Hematopoietic multipotent progenitor cell treated with erythropoietin and hydrocortisone succinate and interleukin-3 and kit ligand, for 4 days (in vitro differentiated cells): ENCODE results near the gene IDH2.

Experiments used
- DNase-seq: peaks from one replicate; pipeline ENCODE4 v3.0.0-alpha.2; 2015

IDH2 gene

DNA sequence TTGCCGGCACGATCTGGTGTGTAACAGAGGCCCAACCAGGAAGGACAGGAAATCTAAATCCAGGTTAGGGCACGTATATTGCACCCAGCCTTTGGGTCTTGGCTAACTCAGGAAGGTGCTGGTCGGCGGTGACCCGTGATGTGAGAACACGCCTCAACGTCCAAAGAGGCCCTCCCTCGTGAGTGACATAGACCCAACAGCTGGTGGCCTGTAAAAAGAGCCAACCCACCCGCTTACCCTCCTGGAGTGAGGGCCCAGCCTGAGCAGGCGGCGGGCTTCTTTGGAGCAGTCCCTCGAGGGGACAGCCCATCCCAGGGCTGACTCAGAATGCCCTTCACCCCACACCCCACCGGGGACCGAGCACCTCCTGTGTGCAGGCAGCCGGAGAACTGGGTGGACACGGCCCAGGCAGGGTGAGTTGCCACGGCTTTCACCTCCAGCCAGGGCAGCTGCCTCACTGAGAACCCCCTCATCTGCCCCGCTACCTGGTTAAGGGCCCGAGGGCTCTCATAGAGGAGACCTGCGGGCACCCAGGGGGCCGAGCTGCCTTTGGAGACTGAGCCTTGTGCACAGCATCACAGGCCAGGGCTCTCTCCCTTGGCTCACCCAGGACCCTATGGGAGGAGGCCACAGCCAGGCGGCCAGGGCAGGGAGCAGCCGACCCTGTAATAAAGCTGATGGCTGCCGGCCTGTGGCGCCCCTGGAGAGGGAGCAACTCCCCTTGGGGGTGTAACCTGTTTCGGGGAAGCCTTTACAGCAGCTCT, 59.3 kb downstream of the IDH2 start:
- no peak for DNase-seq

GRCh38 chr15:90042356-90042755, 59.9 kb downstream of the IDH2 start:
- no peak for DNase-seq

DNA sequence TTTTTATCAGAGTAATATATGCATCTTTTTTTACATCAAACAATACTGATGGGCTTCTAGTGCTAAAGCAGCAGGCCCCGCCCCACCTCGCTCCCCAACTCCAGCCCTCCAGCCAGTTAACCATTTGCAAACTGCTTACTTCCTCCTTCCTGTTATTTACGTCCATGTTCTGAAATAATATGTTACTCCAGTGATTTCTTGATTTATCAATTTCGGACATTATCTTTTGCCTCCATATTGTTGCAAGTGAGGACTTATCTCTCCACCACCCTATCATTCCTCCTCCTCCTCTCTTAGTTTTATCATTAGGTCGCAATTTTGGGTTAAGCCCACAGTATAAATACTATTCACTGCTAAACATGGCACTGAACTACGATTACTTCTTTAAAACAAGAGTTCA, 61.6 kb downstream of the IDH2 start:
- DNase-seq: peak; percentile 85

- DNase-seq: no peak
Measured at GRCh38 chr15:90039996-90040395, 62.3 kb downstream of the IDH2 start.

DNA sequence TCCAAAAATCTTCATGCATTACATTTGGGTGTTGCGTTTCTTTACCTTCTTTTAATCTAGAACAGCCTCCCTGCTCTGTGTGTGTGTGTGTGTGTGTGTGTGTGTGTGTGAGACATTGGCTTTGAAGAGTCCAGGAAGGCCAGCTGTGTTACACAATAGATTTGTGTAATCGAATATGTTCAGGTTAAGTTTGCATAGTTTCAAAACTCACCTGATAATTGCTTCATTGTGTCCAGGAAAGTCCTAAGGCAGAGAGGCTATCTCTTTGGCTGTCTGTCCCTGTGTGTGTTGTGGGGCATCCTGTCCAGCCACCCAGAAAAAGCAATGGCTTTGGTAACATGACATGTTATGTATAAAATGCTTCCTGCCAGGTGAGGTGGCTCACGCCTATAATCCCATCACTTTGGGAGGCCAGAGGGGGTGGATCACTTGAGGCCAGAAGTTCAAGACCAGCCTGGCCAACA, 63.6 kb downstream of the IDH2 start:
- DNase-seq: no peak

DNA sequence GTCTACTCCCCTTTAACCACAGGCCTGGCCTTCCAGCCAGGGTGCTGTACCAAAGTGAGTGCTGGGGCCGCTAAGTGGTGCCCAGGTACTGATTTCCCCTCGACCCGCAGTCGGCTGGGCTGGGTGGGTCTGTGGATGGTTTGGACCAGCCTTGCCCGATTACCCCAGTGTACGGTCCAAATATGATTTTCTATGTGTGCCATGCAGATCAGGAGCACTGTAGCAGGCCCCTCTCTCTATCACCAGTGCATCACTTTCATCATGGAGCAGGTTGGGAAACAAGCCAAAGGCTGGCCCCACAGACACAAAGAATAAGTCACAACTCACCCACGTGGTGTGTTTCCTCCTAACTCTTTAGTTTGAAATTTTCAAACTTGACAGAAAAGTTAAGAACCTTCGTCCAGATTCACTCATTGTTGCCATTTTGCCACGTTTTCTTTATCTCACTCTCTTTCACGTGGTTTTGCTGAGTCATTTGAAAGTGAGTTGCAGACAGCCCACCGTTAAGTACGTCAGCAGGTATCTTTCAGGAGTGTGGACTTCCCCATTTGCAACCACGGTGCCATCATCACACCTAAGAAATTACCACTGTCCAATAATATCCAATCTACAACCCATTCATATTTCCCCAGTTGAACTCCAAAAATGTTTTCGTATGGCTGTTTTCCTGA, 64.2 kb downstream of the IDH2 start:
- peak; percentile 62 for DNase-seq

DNA sequence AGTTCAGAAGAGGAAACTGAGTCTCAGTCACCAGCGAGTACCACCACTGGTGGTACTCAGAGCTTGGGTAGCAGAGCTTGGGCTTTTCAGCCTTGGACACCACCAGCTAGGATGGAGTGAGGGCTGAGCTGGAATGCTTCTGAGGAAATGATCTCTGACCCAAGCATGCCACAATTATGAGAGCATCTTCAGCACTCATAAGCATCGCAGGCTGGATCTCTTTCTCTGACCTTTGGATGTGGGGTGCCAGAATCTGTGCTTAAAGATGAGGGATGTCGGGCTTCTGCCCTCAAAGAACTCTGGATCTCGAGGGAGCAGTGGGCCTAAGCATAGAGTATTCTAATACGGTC, 64.8 kb downstream of the IDH2 start:
- DNase-seq: no peak

DNA sequence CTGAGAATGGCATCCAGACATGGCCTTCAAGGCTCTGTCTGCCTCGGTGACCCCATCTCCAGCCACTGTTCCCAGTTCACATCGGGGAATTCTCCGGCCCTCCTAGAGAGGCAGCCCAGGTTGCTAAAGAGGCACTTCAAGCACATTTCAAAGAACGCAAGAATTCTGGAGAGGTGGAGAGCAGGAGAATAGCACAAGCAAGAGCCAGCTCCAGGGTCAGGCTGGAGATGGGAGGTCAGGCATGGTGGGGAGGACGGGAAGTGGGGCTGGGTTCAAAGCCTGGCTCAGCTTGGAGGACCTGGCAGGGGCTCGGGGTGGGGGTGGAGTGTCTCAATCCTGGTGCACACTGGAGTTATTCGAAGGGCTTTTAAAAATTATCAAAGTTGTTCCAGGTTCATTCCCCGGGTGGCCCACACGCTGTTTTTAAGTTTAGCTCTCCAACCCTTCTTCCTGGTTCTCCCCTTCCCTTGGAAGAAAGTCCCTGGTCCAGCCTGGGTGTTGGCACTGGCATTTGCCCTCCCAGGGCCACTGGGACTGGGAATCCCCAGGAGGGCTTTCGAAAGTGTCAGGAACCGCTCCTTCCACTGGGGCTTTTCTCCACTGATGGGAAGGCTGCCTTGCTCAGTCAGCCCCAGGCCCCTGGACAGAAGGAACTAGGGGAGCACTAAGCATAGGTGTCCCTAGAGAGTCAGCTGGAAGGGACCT, 65.3 kb downstream of the IDH2 start:
- DNase-seq: no peak

DNA sequence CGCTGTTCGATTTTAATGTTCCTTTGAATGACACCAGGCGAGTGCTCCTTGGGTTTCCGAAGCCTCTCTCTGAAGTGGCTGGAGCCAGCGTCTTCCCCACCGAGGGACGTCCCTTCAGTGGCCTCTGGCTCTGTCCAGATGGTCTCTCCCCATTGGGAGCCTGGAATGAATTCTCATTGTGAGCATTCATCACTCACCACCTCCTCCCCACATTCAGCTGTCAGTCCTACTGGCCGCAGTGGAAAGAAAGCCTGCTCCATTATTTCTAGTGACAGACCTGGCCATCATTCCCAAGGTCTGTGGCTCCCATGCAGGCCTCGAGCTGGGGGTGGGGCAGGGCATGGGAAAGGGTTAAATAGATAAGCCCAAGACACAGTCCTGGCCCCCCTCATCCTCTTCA, 65.9 kb downstream of the IDH2 start:
- no peak for DNase-seq

GRCh38 chr15:90035840-90036230, 66.4 kb downstream of the IDH2 start:
- DNase-seq: peak; percentile 73

DNA sequence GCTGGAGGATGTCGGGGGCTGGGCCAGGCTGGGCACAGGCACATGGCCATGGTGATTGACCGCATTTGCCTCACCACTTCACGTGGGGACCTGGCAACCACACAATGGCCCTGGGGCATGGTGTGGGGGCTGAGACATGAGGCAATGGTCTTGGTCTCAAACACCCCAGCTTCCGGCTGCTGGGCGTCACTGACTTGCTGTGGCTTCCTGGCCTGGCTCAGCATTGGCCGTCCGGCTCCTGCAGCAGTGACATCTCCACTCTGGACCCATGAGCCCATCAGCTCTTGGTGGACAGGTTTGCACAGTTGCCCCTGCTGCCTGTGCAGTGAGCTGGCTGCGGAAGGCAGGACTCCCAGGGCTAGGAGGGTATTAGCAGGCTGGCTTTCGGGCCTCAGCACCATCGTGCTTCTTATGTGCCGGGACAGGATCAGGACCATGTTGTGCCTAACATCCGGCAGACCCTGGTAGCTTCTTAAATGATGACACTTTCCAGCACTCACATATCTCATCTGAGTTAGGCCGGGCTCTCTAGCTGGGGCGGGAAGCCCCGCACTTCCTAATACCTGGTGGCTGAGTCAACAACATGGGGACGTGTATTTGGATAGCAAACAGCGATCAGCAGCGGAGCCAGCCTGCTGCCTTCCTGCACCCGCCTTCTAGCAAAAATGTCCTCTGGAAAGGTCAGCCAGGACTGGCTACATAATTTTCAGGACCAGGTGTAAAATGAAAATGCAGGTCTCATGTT, 67.0 kb downstream of the IDH2 start:
- peak; percentile 93 for DNase-seq

DNA sequence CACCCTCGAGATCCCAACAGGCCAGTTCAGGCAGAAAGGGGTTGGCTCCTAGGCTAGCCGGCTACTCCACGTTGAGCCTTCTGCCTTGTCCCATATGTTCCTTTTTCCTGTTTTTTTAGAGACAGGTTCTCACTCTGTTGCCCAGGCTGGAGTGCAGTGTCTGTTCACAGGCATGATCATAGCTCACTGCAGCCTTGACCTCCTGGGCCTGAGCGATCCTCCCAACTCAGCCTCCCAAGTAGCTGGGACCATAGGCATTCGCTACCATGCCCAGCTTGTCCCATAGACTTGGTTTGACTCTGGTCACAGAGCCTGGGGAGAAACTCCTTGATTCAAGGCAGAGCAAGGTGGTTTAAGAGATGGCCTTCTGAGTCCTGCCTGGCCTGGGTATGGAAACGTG, 68.8 kb downstream of the IDH2 start:
- DNase-seq: no peak
